RPMI8226 (cell line): ENCODE results near the gene FOXD4.
"Not testable (repeated sequence)": the region's sequence is repeated elsewhere in the genome, so short reads cannot be mapped to it uniquely, and the experiment has no call there.

Experiments used
- DNase-seq: peaks from one replicate; pipeline ENCODE4 v3.0.0-alpha.2; 2015

The FOXD4 gene

GRCh38 chr9:90851-91250, 27.4 kb downstream of the FOXD4 start:
- DNase-seq: not testable (repeated sequence)

GRCh38 chr9:88396-89037, 29.7 kb downstream of the FOXD4 start:
- not testable (repeated sequence) for DNase-seq

GRCh38 chr9:87860-88259, 30.4 kb downstream of the FOXD4 start:
- not testable (repeated sequence) for DNase-seq

GRCh38 chr9:87105-87504, 31.1 kb downstream of the FOXD4 start:
- not testable (repeated sequence) for DNase-seq

- not testable (repeated sequence) for DNase-seq
Observed at GRCh38 chr9:86697-87096, 31.5 kb downstream of the FOXD4 start.

- not testable (repeated sequence) for DNase-seq
Observed at GRCh38 chr9:82932-83689, 35.1 kb downstream of the FOXD4 start.

GRCh38 chr9:78333-78732, 39.9 kb downstream of the FOXD4 start:
- DNase-seq: not testable (repeated sequence)

DNA sequence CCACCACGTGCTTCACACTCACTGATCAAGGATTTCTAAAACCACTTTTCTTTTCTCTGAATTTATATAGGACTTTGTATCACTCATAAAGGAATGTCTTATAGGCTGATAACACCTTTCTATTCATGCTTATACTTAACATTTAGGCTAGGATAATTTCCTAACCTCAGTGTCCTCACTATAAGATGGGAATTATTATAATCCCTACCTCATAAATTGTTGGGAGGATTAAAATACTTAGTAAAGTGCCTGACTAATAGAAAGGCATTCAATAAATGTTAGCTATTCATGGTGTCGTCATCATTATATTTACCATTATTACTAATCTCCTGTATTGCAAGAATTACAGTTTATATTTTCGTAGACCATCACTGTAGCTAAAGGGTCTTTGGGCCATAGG, 41.8 kb downstream of the FOXD4 start:
- DNase-seq: not testable (repeated sequence)

DNA sequence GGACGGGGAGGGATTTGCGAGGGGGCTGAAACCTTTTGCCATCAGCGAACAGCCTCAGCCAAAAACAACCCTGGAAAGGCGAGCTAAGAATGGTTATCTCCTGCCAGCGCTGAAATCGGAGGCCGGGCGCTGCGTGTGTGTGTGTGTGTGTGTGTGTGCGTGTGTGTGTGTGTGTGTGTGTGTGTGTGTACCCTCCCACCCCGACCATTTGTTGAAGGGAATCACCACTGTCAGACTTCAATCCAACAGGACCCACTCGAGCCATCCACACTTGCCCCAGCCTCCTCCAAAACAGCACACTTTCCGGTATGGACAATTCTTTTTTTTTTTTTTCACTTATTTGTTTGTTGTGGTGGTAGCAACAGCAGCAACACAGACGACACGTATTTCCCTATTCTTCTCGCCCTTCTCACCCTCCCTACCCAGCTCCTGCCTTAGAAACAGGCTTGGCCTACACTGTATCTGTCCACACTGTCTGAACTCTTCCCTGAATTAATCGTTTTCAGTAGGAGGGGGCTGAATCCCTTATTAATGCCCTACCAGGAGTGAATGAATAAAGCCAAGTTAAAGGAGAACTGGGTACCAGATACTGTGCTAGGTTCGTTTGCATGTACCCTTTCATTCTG, 44.2 kb downstream of the FOXD4 start:
- DNase-seq: not testable (repeated sequence)

GRCh38 chr9:73076-73899, 44.9 kb downstream of the FOXD4 start:
- DNase-seq: not testable (repeated sequence)
